Endothelial cell of umbilical vein (primary cell): Measurements from ENCODE around the gene SPAG5.

Source experiments
- CTCF ChIP-seq, 2 donors: IDR thresholded peaks; 1 replicate in 1 of 2; 2 replicates in 1 of 2; pipeline ENCODE4 v1.5.1; 2011; ENCODE audit warnings: low read length in 2 of 2, mild to moderate bottlenecking in 2 of 2, moderate library complexity in 2 of 2, control low read depth in 1 of 2, inconsistent platforms in 1 of 2, low read depth in 1 of 2; ENCODE audit not compliant: insufficient read depth in 1 of 2; ENCODE audit errors: extremely low read depth in 1 of 2
- EZH2 ChIP-seq: IDR thresholded peaks from 2 replicates; pipeline ENCODE4 v1.6.1; 2012; ENCODE audit warnings: borderline replicate concordance, low read depth, mild to moderate bottlenecking, moderate library complexity, low read length, inconsistent platforms; ENCODE audit not compliant: severe bottlenecking
- POLR2A ChIP-seq: IDR thresholded peaks from 2 replicates; pipeline ENCODE4 v1.6.1; 2012; ENCODE audit warnings: low read depth, mild to moderate bottlenecking, control low read depth, low read length
- POLR2AphosphoS5 ChIP-seq: IDR thresholded peaks from 2 replicates; pipeline ENCODE4 v1.6.1; 2012; ENCODE audit warnings: low read depth, mild to moderate bottlenecking, control low read depth, low read length, moderate library complexity; ENCODE audit not compliant: insufficient read depth

GRCh38 chr17:28635506-28635905 lies 36.7 kb upstream of the SPAG5 start:
- TF ChIP-seq CTCF (IDR thresholded peaks at IDR 0.05; ENCODE audit: extremely low read depth in 1 of 2, insufficient read depth in 1 of 2, low read depth in 1 of 2, low read length in 2 of 2) (no peak), POLR2A (no peak), EZH2 (no peak), POLR2AphosphoS5 (no peak)
